GM21723 (cell line): Measurements from ENCODE around the gene MDC1.
A peak's percentile ranks its signal among the peaks of the same experiment; 100 is the strongest.
"Not testable (repeated sequence)": the region's sequence is repeated elsewhere in the genome, so short reads cannot be mapped to it uniquely, and the experiment has no call there.

Experiments used
- ATAC-seq: cut with Tn5 transposase; IDR thresholded peaks from one replicate; pipeline ENCODE4 v1.9.1; 2021; ENCODE audit warnings: mild to moderate bottlenecking, moderate library complexity; ENCODE audit not compliant: unreplicated experiment

Gene MDC1

DNA sequence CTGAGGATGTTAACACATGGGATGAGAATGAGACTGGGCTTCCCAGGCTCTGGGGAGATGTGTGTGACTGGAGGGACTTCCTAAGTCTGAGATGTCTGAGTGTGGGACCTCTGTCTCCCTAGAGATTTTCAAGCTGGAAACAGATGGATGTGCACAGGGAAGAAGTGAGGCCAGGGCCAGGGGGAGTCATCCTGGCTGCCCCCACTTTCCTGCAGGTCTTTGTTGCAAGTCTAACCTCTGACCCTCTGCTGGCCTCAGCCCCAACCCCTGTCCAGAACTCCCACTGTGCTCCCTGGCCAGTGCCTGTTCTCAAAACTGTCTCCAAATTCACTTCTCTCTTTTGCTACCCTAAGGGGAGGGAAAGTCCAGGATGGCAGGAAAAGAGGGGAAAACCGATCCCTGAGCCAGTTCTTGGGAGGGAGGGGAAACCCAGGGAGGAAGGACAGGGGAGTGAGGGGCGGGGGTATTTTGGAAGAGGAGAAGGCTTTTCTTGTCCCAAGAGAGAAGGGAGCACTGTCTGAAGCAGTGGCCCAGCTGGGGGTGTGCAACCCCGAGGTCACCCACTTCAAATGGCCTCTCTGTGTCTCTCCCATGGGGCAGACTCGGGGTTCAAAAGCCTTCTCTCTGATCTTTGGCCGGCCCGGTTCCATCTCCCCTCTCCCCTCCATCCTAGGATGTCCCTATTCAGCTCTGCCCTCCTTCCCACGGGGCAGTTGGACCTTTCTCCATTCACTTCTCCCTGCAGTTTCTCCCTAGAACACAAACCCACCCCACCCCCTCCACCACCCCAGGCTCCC, 33.7 kb downstream of the MDC1 start:
- ATAC-seq: no peak

DNA sequence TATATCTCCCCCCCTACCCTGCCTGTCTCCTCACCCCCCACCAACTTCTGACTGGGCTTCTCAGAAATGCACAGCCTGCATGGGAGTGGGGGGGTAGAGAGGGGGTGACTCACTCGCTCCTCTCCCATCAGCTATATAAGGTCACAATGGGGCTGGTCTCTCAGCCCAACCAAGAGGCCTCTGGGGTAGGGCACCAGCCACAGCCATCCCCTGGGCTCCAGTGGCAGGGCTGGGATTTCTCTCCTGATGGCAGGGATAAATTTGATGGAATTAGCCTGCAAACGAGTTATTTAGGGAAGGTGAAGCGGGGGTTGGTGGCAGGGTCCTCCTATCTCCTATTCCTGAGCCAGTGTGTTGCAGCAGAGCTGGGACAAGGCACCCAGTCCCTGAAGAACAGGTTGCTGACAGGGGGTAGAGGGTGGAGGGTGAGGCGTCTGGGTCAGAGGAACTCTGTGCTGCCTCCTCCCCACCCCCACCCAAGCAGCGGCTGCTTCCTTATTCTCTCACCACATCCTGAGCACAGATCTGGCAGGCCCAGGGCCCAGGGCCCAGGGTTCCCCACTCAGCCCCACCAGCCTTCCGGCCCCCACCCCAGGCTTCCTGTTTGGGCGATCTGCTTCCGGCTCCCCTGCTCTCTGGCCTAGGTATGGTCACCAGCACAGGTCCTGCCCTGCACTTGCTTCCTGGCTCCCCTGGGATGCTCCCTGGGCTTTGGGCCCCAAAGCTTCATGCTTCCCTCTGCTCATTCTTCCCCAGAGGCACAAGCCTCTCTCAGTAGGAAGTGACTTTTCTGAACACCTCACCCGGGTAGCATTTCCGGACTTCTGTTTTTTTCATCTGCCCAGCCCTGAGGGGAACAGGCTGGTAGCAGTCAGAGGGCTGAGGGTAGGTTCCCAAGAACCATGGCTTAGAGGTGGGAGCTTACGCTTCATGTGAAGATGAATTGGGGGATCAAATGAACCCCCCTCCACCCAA, 34.7 kb downstream of the MDC1 start:
- peak; percentile 42 for ATAC-seq

DNA sequence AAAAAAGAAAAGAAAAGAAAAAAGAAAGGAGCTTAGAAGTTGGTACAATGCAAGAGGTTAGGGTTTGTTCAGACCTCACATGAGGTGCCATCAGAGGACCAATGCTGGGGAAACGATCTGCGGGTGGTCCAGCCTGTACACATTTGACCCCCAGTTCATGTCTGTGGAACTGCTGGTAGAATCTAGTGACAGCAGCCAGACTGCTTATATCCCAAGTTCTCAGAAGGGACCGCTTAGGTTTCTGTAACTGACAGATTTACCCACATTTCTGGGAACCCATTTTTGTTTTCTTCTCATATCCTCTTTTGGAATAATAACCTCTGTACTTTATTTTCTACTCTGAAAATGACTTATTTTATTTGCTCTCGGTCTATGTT, 35.3 kb downstream of the MDC1 start:
- no peak for ATAC-seq

DNA sequence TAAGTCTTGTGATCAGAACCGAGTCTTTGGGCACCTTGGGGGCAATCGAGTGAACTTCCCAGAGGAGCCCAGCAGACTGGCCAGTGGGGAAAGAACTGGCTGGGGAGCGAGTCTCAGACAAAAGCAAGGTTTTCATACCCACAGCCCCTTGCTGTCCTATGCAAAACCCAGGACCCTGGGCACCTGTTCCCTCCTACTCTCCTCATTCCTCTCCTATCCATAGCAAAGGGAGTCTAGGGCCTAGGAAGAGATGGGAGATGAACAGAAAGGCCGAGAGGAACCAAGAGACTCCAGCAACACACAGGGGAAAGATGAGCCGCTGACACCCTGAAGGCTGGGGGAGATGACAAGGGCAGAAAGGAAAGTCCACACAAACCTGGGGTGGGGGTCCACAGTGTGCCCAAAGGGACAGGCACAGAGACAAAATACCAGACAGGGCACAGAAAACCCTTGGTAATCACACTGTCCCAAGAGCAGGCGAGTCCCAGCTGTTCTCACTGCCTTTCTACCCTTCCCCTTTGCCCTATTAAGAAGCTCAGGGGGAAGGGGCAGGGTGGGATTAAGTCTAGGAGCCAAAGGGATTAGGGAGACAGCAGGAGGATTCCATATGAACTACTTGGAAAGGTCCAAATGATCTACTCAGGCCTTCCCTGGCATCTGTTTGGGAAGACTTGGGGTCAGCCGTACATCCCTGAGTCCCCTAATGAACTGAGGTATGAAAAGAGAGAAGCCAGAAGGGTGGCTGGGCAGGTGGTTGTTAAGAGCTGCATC, 37.1 kb downstream of the MDC1 start:
- ATAC-seq: no peak

DNA sequence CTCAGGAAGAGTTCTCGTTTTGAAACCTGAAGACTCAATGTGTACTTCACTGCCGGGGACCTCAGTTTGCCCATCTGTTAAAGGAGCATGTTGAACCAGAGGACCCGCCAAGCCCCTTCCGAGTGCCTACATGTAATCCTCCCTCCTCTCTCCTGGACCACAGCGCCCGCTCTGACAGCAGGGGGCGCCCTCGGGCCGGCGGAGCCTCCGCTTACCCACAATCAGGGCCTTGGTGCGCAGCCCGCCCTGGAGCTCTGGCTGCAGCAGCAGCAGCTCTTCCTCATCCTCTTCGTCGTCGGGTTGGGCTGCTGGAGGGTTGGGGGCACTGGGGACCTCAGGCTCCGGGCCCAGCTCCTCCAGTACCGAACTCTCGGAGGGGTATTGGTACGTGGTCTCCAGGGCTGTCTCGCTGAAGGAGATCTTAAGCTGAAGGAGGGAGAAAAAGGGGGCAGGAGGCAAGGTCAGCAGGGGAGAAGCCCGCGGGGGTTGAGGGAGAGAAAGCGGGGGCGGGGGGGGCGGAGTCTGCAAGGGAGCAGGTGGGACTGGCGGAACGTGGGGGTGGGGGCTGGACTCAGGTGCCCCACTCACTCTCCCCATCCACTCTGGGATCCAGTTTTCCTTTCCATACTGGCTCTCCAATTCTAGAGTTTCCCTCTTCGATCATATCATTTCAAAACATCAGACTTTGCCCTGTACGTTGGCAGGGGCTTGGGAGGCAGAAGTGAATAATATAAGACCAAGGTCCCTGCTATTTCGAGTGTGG, 37.9 kb downstream of the MDC1 start:
- peak; percentile 43 for ATAC-seq

DNA sequence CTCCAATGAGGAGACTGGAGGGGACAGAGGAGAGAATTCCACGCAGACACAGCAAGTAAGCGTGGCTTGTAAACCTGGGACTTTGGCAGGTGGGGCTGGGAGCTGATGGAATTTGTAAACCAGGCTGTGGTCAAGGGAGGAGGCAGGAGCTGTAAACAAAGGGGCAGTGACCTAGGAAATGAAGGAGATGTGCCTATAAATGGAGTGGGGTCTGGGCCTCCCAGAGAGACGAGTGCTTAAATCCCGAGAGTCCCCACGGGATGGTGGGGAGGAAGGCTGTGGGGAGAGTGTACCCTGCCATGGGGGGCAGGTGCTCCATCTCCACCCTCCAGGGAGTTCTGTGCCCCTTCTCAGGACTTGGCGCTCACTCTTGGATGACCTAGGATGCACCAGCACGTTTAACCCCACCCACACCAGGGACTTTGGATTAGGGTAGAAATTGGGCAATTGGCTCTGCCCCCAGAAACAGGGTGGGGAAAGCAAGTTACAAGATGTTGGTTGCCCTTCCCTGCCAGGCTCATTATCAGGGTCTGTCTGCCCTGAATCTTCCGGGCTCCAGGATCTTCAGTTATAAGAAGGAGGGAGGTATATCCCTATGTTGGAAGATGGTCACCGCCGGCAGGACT, 40.3 kb downstream of the MDC1 start:
- no peak for ATAC-seq

DNA sequence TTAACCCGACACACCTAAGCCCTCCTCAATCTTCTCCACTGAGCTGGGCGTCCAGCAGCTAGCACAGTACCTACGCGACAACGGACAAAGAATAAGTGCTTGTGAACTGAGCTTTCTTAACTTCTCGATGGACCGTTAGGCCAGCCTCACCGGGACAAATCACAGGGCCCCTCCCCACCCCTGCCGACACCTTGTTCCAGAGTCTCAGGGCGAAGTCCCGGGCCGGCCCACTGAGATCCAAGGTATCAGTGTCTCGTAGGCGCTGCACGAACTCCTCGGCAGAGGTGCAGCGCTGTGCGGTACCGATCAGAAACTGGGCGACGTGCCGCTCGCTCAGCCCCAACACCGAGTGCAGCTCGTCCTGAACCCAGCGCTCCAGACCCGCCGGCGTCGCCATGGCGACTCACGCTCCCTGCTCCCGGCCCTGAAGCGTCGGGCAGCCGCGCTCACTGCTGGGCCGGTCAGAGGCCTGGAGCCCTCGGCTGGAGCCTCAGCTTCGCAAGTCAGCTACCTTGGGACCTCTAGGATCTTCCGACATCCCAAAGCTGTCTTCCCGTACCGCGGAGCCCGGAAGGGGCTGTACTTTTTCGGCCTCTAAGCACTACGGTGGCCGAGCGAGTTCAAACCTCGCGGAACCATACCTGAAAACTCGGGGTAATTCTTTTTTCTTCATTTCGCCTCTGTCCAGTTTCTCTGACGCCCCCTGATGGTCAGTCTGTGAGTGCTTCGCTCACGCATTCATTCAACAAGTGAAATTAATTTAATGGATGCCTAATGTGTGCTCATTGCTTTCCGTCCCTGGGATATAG, 44.4 kb downstream of the MDC1 start, which contains the start of gene DHX16:
Gene DHX16 (minus strand): TSS at position 562 of the 809 bp plus-strand sequence. CDS start 165 bp downstream, at position 397.
- ATAC-seq: peak; percentile 77

DNA sequence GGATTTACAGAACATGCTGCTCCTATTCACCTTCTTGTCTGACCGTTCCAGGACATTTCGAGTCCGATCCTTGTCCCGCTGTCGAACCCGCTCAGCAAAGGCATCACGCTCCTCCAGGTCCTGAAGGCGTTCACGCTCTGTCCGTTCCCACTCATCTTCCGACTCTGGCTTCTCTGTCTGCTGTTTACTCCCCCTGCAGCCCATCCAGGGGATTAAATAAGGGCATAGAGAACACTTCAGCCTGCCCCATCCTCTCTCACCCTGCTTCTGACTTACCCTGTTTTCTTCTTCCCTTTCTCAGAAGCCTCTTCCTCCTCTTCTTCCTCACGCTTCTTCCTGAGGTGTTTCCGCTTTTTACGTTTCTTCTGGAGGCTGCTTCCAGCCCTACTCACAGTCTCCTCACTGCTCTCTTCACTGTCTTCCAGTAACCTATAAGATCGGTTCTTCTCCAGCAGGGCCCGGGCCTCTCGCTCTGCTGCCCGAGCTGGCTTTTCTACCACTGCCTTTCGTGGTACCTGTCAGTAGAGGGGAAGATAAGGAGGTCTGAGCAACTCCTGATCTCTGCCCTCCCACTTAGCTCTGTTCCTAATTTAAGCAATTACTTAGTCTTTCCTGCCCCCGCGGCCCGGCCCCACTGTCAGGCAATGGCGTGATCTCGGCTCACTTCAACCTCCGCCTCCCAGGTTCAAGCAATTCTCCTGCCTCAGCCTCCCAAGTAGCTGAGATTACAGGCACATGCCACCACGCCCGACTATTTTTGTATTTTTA, 46.1 kb downstream of the MDC1 start:
- no peak for ATAC-seq

DNA sequence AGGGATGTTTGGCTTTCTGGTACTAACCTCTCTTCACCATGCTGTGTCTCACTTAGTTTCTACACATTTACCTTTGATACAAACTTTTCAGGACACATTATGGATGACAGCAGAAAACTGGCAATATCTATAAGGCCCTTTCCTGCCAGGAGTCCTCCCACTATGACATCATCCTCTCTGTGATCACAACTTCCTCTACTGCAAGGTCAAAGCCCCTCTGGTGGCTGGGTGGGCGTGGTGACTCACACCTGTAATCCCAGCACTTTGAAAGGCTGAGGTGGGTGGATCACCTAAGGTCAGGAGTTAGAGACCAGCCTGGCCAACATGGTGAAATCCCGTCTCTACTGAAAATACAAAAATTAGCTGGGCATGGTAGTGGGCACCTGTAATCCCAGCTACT, 50.8 kb downstream of the MDC1 start:
- ATAC-seq: not testable (repeated sequence)

DNA sequence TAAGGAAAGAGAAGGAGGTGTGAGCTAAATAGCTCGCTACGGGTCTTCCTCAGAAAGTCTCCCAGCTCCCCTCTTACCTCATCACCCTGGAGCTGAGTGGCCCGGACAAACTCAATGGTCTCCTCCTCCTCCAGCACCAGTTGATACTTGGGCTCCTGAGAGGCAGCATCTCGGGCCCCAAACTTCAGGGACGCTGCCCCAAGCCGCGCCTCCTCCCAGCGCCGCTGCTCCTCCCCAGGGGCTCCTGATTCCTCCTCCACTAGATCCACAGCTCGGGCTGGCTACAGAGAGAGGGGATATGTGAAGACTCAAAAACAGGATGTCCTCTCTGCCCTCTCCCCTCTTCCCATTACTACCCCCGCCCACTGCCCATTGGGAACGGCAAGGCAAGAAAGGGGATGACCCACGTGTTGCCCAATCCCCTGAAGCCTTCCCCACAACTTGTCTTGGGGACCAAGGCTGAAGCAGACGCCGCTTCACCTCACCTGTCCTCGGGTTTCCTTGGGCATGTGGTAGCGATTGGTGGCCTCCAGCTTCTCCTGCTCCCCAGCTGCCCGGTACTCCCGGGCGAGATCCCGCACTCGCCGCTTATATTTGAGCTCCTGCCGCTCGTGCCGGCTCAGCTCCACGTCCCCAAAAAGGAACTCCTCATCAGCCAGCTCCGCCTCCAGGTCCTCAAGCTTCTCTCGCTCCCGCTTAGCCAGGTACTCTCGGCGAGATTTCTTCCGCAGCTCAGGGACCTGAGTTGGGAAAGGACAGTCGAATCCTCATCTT, 51.9 kb downstream of the MDC1 start:
- ATAC-seq: no peak

DNA sequence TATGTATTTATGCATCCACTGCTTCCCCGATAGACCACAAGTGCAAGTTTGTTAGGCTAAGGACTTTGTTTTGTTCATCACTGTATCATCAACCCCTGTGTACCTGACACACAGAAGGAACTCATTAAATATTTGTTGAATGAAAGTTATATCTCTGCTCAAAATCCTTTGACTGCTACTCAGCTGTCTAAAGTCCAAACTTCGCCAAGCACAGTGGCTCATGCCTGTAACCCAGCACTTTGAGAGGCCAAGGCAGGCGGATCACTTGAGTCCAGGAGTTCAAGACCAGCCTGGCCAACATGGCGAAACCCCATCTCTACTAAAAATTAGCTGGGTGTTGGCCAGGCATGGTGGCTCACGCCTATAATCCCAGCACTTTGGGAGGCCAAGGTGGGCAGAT, 59.2 kb downstream of the MDC1 start:
- not testable (repeated sequence) for ATAC-seq

DNA sequence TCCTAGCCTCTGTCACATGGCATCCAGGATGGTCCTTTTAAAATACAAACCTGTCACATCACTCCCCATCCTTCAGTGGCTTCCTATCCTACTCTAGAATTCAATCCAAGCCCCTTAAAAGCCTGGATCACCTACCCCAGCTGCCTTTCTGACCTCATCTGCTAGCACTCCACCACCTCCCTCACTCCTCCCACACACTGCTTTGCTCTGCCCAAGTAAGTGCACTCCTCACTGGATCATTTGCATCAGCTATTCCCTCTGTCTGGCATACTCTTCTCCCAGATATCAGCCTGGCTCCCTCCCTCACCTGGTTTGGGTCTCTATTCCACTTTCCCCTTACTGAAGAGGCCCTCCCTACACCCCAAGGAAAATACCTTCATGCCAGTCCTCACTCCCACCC, 59.6 kb downstream of the MDC1 start:
- ATAC-seq: no peak

DNA sequence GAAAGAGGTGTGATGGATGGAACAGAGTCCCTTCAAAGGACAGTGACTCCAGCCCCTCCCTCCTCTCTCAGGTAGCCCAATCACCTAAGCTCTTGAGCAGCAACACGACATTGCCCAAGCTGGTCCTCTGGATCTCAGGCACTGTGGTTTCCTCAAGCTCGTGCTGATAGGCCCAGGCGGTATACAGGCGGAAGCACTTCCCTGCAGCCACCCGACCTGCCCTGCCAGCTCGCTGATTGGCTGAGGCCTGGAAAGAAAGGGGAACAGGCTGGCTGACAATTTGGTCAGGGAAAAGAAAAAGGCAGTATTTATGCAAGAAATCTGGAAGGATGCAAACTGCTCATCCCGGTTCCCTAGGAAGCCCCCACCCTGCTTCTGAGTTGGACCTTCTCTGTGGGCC, 60.6 kb downstream of the MDC1 start:
- no peak for ATAC-seq

DNA sequence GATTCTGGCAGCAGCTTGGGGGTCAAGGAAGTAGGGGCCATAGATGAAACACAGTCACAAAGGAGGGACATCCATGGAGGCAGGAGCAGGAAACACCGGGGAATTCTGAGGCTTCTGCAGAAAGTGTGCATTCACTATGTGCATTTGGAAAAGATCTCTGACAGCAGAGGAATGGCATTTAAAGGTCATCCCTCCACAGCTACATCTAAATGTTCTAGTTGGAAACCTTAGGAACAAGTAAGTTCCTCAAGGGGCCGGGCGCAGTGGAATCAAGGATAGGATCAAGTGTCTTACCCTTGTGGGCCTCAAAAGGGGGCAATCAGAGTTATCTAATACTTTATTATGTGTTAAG, 61.4 kb downstream of the MDC1 start:
- ATAC-seq: no peak

DNA sequence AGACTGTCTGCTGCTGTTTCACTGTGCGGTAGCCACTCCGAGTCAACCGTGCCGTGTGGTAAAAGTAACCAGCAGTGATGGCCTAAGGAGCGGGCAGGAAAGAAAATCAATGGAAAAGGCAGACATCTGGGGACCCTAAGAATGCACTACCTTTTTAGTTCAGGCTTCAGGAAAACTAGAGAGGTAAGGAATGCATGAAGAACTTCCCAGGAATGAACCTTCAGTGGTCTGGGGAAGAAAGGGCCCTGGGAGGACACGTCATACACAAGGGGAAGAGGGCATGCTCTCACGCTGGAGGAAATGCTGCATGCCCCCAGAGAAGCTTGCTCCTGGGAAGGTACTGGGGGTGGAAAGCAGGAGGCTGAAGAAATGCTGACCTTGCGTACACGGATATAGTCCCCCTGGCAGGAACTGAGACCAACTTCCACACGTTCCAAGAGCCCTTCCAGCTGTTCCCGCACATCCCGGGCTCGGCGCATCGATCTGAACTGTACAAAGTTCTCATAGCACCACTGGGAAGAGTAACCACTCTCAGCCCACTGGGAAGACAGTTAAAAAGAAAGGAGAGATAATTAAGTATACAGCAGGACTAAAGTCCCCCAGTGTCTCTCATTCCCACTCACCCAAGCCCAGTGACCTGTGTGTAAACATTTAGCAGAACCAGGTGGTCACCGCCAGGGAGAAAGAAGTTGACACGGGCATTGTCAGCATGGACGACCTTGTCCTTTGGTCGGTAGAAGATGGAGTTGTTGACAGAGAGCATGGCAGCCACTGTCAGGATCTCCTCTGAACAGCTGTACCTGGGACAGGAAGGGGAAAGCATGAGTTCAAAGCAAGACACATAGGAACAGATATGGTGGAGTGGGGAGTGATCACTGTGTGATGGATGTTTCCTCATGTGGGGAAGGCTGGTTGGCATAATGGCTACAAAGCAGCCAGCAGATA, 62.0 kb downstream of the MDC1 start:
- ATAC-seq: no peak

DNA sequence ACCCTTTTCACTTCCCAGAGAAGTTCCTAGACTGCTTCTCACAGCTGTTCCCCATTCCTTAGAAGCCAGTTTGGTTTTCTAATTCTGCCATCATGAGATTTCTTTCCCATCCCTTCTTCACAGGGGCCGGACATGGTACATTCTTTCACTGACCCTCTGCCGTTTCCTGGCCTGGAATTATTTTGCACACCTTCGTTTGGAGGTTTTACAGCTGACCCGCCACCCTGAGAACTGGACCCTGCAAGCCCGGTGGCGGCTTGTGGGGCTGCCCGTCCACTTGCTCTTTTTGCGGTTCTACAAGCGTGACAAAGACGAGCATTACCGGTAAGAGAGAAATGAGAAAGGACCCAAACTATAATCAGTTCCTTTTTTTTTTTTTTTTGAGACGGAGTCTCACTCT, 65.9 kb downstream of the MDC1 start:
- no peak for ATAC-seq
